ENCODE data around the gene CPSF4.
"Not testable (repeated sequence)": the region's sequence is repeated elsewhere in the genome, so short reads cannot be mapped to it uniquely, and the experiment has no call there.

Gene CPSF4

DNA sequence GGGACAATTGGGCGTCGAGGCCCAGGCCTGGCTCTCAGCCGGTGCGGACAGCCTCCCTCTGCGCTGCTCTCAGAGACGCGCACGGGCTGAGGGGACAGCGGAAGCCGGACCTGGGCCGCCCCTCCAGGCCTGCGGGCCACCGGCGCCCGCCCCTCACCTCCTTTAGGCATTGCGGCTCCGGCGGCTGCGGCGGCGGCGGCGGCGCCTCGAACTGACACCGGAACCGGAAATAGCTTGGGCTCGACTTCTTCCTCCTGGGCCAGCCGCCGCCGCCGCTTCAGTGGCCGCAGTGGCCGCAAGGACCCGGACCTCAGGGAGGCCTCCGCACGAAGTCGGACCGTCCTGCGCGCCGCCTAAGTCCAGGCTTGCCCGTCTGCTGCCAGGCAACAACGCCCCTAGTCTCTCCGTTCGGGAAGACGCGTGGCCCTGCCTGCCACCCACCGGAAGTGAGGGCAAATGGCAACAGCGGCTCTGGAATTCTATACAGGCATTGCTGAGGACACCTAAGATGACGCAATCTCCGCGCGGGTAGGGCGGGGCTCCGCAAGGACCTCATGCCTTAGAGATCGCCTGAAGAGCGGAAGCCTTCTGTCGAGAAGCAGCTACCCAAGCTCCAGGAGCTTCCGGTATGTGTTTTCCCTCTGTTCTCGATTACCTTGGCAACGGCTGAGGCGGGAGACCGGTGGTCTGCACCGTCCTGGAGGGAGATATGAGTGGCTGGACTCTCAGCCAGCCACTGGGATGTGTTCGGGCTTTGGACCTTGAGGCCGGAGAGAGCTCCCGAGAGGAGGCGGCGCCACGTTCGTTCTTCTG, 30.2 kb upstream of the CPSF4 start, which contains the start of the genes BUD31 and PDAP1:
Gene BUD31, plus strand, starts transcription at position 591 of the 813 bp plus-strand sequence. CDS start 2,124 bp downstream, outside the sequence.
Gene PDAP1, minus strand, starts transcription at position 219 of the 813 bp plus-strand sequence. Its CDS starts 49 bp downstream, at position 170.
- DNase-seq (ENCODE audit: low read depth, low spot score) = peak; percentile 97

- no peak for DNase-seq (ENCODE audit: low read depth, low spot score)
Measured at GRCh38 chr7:99409192-99409572, 29.6 kb upstream of the CPSF4 start.

- no peak for DNase-seq (ENCODE audit: low read depth, low spot score)
Measured at GRCh38 chr7:99409806-99410205, 28.9 kb upstream of the CPSF4 start.

GRCh38 chr7:99410635-99411034, 28.1 kb upstream of the CPSF4 start:
- no peak for DNase-seq (ENCODE audit: low read depth, low spot score)

- DNase-seq (ENCODE audit: low read depth, low spot score) = peak; percentile 65
Measured at GRCh38 chr7:99415513-99416127, 23.1 kb upstream of the CPSF4 start.

- no peak for DNase-seq (ENCODE audit: low read depth, low spot score)
Measured at GRCh38 chr7:99418260-99418659, 20.5 kb upstream of the CPSF4 start.

GRCh38 chr7:99419323-99420021, 19.3 kb upstream of the CPSF4 start:
- DNase-seq (ENCODE audit: low read depth, low spot score) = no peak

GRCh38 chr7:99420213-99420612, 18.5 kb upstream of the CPSF4 start:
- DNase-seq (ENCODE audit: low read depth, low spot score) = no peak

DNA sequence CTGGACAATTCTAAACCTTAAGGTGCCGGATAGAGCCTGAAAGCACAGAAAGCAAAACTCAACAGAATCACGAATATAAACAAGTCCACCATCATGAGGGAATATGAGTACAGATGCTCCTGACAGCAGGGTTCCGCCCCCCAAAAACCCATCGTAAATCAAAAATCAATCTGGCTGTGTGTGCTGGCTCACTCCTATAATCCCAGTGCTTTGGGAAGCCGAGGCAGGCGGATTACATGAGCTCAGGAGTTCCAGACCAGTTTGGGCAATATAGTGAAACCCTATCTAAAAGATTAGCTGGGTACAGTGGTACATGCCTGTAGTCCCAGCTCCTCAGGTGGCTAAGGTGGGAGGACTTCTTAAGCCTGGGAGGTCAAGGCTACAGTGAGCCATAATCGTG, 17.8 kb upstream of the CPSF4 start:
- no peak for DNase-seq (ENCODE audit: low read depth, low spot score)

GRCh38 chr7:99422186-99422585, 16.6 kb upstream of the CPSF4 start:
- no peak for DNase-seq (ENCODE audit: low read depth, low spot score)

DNA sequence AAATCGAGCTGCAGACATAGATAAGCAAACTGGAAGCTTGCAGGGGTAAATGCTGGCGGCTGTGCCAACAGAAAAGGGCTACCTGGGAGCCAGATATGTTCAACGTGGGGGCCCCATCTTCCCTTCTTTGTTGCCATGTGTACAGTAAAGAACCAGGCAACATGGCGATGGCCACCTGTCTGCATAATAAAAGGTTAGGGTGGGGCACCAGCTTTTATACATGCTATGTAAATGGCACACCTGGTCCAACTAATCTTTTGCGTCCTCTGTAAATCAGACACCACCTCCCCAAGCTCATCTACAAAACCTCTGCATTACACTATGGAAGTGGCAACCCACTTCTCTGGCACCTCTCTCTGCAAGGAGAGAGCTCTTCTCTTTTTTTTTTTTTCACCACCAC, 16.1 kb upstream of the CPSF4 start:
- no peak for DNase-seq (ENCODE audit: low read depth, low spot score)

DNA sequence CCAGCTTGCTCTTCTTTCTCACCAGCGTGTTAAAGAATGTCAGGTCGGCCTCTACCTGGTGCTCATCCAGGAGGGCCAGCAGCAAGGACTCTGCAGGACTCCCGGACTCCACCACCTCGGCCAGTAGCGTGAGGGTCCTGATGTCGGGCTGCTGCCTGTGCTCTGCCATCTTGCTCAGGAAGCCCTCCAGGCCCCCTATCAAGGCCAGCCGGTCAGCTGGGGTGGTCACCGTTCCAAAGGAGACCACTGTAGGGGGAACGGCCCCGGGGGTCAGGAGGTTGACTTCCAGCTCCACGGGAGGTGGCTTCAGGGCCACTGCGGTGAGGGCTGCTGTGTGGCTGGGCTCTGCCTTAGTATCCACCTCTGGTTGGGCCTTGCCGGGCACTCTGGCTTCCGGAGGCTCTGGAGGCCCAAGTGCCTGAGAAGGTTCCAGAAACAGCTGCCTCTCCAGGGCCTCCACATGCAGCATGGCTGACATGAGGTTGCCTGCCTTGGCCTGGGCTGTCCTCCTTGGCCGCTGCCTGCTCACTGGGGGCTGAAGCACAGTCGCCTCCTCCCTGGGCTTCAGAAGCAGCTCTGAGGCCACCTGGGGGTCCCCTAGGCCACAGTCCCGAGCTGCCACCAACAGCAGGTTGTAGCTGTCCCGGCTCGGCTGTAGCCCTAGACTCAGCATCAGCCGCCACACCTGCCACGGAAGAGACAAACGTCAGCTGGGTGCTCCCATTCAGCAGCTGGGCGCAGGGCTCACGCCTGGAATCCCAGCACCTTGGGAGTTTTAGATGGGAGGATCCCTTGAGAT, 13.6 kb upstream of the CPSF4 start:
- DNase-seq (ENCODE audit: low read depth, low spot score) = no peak

DNA sequence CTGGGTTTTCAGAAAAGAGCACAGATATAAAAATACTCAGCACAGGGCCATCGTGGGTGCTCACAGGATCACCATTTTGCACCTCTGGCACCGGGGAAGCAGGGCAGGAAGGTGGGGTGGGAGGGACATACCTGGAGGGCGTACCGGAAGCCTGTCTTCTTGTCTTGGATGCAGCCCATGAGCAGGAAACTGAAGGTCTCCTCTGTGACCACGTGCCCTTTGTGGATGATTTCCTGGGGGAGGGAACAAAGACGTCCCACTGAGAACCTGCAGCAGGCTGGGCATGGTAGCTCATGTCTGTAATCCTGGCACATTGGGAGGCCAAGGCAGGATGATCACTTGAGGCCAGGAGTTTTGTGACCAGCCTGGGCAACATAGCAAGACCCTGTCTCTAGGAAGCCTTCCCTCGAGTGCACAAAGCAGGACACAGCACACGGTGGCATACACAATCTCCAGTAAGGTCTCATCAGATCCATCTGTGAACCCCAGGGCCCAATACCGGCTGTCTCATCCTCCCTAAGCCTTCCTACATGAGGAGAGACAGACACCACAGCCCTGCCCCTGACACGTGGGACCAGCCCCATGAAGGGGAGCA, 9.7 kb upstream of the CPSF4 start:
- DNase-seq (ENCODE audit: low read depth, low spot score) = no peak

DNA sequence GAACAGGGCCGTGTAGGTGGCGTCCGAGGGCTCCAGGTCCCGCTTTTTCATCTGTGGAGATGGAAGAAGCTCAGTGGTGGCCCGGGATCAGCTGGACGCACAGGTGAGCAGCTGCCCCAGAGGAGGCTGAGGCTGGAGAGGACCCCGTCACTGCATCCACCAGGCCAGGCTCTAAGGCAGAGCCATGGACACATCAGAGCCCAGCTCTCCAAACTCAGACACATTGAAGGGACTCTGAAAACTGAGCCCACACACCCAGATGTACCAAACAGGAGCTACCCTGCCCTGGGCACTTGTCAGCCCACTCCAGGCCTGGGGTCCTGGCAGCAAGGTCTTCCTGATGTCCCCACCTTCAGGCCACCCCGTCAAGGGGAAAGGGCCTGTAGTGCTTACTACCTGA, 9.0 kb upstream of the CPSF4 start:
- no peak for DNase-seq (ENCODE audit: low read depth, low spot score)

GRCh38 chr7:99431756-99432540, 6.8 kb upstream of the CPSF4 start:
- DNase-seq (ENCODE audit: low read depth, low spot score) = not testable (repeated sequence)

DNA sequence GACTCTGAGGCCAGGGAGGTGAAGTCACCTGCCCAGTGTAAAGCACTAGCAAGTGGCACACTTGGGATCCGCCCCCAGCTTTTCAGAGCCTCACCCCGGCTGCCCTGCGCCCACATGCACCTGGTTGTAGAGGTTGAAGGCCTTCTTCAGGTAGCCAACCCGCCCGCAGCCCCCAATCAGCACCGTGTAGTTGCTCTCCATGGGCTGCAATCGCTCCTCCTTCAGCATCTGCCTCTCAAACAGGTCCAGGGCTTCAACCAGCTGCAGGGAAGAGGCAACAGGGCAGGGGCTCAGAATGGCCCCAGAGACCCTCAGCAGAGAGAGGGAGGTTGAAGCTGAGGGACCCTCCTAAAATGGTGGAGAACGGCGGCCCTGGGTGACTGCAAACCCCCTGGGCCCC, 5.6 kb upstream of the CPSF4 start:
- DNase-seq (ENCODE audit: low read depth, low spot score) = no peak

DNA sequence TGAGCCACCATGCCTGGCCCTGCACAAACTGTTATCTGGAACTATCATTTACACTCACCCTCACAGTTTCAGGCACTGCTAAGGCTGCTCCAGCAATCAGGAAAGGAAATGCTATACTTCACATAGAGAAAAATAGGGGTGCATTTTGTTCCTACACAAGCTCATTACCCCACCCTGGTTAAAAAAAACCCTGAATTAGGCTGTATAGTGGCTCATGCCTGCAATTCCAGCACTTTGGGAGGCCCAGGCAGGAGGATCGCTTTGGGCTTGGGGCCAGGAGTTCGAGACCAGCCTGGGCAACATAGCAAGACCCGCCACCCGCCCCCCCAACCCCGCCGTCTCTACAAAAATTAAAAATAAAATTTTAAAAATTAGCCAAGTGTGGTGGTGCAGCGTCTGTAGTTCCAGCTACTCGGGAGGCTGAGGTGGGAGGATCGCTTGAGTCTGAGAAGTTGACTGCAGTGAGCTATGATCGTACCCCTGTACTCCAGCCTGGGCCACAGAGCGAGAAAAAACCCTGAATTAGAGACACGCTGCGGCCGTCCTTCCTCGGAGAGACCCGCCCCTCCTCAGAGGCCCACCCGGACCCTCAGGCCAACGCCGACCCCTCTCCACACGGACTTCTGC, 684 bp upstream of the CPSF4 start:
- no peak for DNase-seq (ENCODE audit: low read depth, low spot score)

DNA sequence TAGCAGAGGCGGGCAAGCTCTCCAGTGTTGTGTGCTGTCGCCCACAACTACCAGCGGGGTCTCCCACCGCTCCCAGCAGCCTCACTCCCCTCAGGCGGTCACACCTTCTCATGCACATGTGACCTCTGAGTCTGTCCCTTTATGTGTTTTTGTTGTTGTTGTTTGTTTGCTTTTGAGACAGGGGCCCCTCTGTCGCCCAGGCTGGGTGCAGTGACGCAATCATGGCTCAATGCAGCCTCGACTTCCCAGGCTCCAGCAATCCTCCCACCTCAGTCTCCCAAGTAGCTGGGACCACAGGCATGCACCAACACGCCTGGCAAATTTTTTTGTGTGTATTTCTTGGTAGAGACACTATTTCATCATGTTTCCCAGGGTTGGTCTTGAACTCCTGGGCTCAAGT, 1.5 kb downstream of the CPSF4 start:
- peak; percentile 40 for DNase-seq (ENCODE audit: low read depth, low spot score)

- DNase-seq (ENCODE audit: low read depth, low spot score) = no peak
Measured at GRCh38 chr7:99446096-99446495, 7.4 kb downstream of the CPSF4 start.

DNA sequence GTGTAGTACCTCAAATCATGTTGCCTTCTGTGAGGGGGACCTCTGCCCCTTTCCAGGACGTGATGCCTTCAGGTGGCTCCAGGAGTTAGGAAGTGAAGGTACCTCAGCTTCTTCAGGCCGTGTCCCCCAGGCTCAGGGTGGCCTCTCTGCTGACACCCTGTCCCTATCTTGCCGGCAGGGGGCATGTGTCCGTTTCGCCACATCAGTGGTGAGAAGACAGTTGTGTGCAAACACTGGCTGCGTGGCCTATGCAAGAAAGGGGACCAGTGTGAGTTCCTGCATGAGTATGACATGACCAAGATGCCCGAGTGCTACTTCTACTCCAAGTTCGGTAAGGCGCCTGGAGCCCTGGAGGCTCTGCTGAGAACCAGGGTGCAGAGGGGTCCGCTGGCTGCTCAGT, 9.2 kb downstream of the CPSF4 start:
- no peak for DNase-seq (ENCODE audit: low read depth, low spot score)
